Transverse colon (tissue), 4 donors: ENCODE results near the gene TMEM63B. TPM values are rescaled to one million over a fixed set of nuclear protein-coding genes. Genes with fewer than 3 reads are reported as not detected.
"Not testable (repeated sequence)": the region's sequence is repeated elsewhere in the genome, so short reads cannot be mapped to it uniquely, and the experiment has no call there.

Experiments
- DNase-seq: peaks from one replicate; pipeline ENCODE4 v3.0.0-alpha.2; 2019
- H3K27ac ChIP-seq, 4 donors: fragments of 200-600 bp; sonication (generic); 2 replicates each; pipeline ENCODE4 v1.5.1; 2016 to 2018; ENCODE audit warnings: inconsistent platforms in 4 of 4
- H3K27me3 ChIP-seq: fragments of 200-600 bp; sonication (generic); 2 replicates; pipeline ENCODE4 v1.5.1; 2017; ENCODE audit warnings: inconsistent platforms
- H3K36me3 ChIP-seq, 4 donors: fragments of 200-600 bp; sonication (generic); 2 replicates each; pipeline ENCODE4 v1.5.1; 2017 to 2019; ENCODE audit warnings: inconsistent platforms in 4 of 4
- H3K4me1 ChIP-seq, 4 donors: fragments of 200-600 bp; sonication (generic); 2 replicates each; pipeline ENCODE4 v1.5.1; 2017 to 2020; ENCODE audit warnings: inconsistent platforms in 4 of 4
- H3K4me3 ChIP-seq, 4 donors: fragments of 200-600 bp; sonication (generic); 1 replicate in 1 of 4; 2 replicates in 3 of 4; pipeline versions ENCODE4 v1.5.1 to v1.6.1; 2017 to 2019; ENCODE audit warnings: inconsistent platforms in 4 of 4
- H3K9me3 ChIP-seq, 2 donors: fragments of 200-600 bp; sonication (generic); 2 replicates each; pipeline ENCODE4 v1.5.1; 2017 to 2019; ENCODE audit warnings: inconsistent platforms in 2 of 2
- CTCF ChIP-seq, 5 experiments: fragments of 200-600 bp in 3 of 5; fragments of 450-650 bp in 2 of 5; sonication (generic) in 3 of 5; IDR thresholded peaks; 1 replicate in 2 of 5; 2 replicates in 3 of 5; pipeline ENCODE4 v1.5.1; 2016 to 2017; ENCODE audit warnings: antibody characterized with exemption in 5 of 5, inconsistent platforms in 3 of 5, mild to moderate bottlenecking in 2 of 5, moderate library complexity in 1 of 5
- EP300 ChIP-seq: sonication (generic); formaldehyde crosslinking; IDR thresholded peaks from one replicate; pipeline ENCODE4 v1.6.1; 2017; ENCODE audit warnings: antibody characterized with exemption, low read depth
- POLR2A ChIP-seq: fragments of 450-650 bp; IDR thresholded peaks from one replicate; pipeline ENCODE4 v1.6.1; 2016; ENCODE audit warnings: antibody characterized with exemption, mild to moderate bottlenecking, moderate library complexity
- POLR2AphosphoS5 ChIP-seq, 3 donors: sonication (generic); formaldehyde crosslinking; IDR thresholded peaks; one replicate each; pipeline ENCODE4 v1.6.1; 2016; ENCODE audit warnings: antibody characterized with exemption in 3 of 3
- WGBS, 2 donors: methylation state at CpG; one replicate each; pipeline ENCODE4 v1.1.5; 2018; ENCODE audit warnings: low coverage in 1 of 2; 5-methylcytosine and 5-hydroxymethylcytosine counted together
- in situ Hi-C, 4 donors: fragments of 200-750 bp; cut with MboI; loops; one replicate each; pipeline versions ENCODE4 v1.15.0 to v1.15.1; 2017; ENCODE audit warnings: low sequenced_read_pairs in 3 of 4, low pct_ligation_motif_present in 1 of 4, low pct_unique_long_range_greater_than_20kb in 1 of 4
- intact Hi-C: fragments of 100-400 bp; cut with DNase I; formaldehyde crosslinking; loops from one replicate; pipeline ENCODE4 v1.15.1; 2023; ENCODE audit warnings: low total_unique reads
- total RNA-seq, 4 donors: library from RNA; depleted of rRNA; stranded (reverse); fragments of >200 nt; gene quantifications; one replicate each; pipeline ENCODE4 v1.1.0, GENCODE V29; 2016

Gene TMEM63B
- total RNA-seq, 4 donors from 2014 or later = 35.0 to 258 (median 89.4) TPM

- Histone ChIP-seq H3K27me3 (no peaks in the 10 kb centered on the region), H3K9me3 (no peaks in the 10 kb centered on the region), H3K36me3 (peaks cover 0 to 22% (median 11%) of the 10 kb centered on the region in 4 donors), H3K4me3 (no peak overlapping the region), H3K27ac (no peak overlapping the region), H3K4me1 (peaks cover 0 to 4% (median 2%) of the 10 kb centered on the region in 4 donors)
- WGBS, 2 donors = 73 to 76% methylated on average over 3 to 5 of the region's 6 CpGs
- intact Hi-C loops (no loop called here), in situ Hi-C loops (no loop called here)
- TF ChIP-seq EP300 (no peak), POLR2AphosphoS5 (IDR thresholded peaks at IDR 0.05) (no peak), POLR2A (no peak), CTCF (IDR thresholded peaks at IDR 0.05) (no peak)
- no peak for DNase-seq
Observed at GRCh38 chr6:44138717-44139350, 11.5 kb downstream of the TMEM63B start.

DNA sequence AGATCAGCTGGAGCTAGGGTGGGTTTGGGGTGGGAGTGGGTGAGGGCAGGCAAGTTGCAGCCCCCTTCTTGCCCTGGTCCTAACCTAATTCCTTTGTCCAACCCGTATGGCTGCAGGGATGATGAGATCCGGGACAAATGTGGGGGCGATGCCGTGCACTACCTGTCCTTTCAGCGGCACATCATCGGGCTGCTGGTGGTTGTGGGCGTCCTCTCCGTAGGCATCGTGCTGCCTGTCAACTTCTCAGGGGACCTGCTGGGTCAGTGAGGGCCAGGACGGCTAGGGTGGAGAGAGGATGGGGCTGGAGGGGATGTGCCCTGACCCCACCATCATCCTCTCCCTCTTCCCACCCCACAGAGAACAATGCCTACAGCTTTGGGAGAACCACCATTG lies 12.0 kb downstream of the TMEM63B start:
- H3K4me1 ChIP-seq = no peaks in the 10 kb centered on the region
- H3K36me3 ChIP-seq = peaks cover 0 to 22% (median 11%) of the 10 kb centered on the region in 4 donors
- H3K4me3 ChIP-seq = no peak overlapping the region
- H3K9me3 ChIP-seq = no peaks in the 10 kb centered on the region
- in situ Hi-C loops = no loop called here
- TF ChIP-seq CTCF (IDR thresholded peaks at IDR 0.05) (no peak), EP300 (no peak), POLR2AphosphoS5 (IDR thresholded peaks at IDR 0.05) (no peak), POLR2A (no peak)
- no peak for DNase-seq
- intact Hi-C loops = no loop called here
- no peaks in the 10 kb centered on the region for H3K27me3 ChIP-seq
- no peak overlapping the region for H3K27ac ChIP-seq
- 90% methylated on average over 8 of the region's 10 CpGs; no CpG with 5 or more reads in 1 of the 2 donors for WGBS, 2 donors

GRCh38 chr6:44142835-44143234 lies 15.5 kb downstream of the TMEM63B start:
- intact Hi-C loops = no loop called here
- Histone ChIP-seq H3K9me3 (no peaks in the 10 kb centered on the region), H3K36me3 (peaks cover 0 to 22% (median 9%) of the 10 kb centered on the region in 4 donors), H3K4me1 (no peaks in the 10 kb centered on the region), H3K27me3 (no peaks in the 10 kb centered on the region), H3K27ac (no peak overlapping the region), H3K4me3 (no peak overlapping the region)
- DNase-seq = no peak
- 100% methylated on average over 1 of the region's 1 CpG for WGBS, 2 donors
- no peak for TF ChIP-seq EP300
- no peak for TF ChIP-seq CTCF (IDR thresholded peaks at IDR 0.05)
- no peak for TF ChIP-seq POLR2AphosphoS5 (IDR thresholded peaks at IDR 0.05)
- TF ChIP-seq POLR2A = no peak
- in situ Hi-C loops = no loop called here

- H3K4me1 ChIP-seq = no peaks in the 10 kb centered on the region
- H3K4me3 ChIP-seq = no peak overlapping the region
- H3K9me3 ChIP-seq = no peaks in the 10 kb centered on the region
- 89% methylated on average over 1 of the region's 1 CpG; no CpG with 5 or more reads in 1 of the 2 donors for WGBS, 2 donors
- peaks cover 0 to 28% (median 10%) of the 10 kb centered on the region in 4 donors for H3K36me3 ChIP-seq
- intact Hi-C loops (no loop called here), in situ Hi-C loops (no loop called here)
- DNase-seq = no peak
- no peak for TF ChIP-seq CTCF (IDR thresholded peaks at IDR 0.05)
- no peak for TF ChIP-seq POLR2AphosphoS5 (IDR thresholded peaks at IDR 0.05)
- no peak for TF ChIP-seq EP300
- TF ChIP-seq POLR2A = no peak
- H3K27me3 ChIP-seq = no peaks in the 10 kb centered on the region
- no peak overlapping the region for H3K27ac ChIP-seq
Observed at GRCh38 chr6:44143731-44144130, 16.4 kb downstream of the TMEM63B start.

DNA sequence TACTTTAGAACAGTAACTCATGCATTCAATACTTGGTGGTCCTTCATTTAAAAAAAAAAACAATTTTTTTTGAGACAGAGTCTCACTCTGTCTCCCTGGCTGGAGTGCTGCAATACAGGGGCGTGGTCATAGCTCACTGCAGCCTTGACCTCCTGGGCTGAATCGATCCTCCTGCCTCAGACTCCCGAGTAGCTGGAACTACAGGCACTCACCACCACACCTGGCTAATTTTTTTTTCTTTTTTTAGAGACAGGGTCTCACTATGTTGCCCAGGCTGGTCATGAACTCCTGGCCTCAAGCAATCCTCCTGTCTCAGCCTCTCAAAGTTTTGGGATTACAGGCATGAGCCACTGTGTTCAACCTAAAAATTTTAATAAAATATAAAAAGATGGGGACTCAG lies 17.2 kb downstream of the TMEM63B start:
- H3K9me3 ChIP-seq, H3K27me3 ChIP-seq, H3K4me1 ChIP-seq, DNase-seq, H3K4me3 ChIP-seq, intact Hi-C loops, H3K27ac ChIP-seq, in situ Hi-C loops: not testable (repeated sequence)
- 78 to 87% methylated on average over 3 of the region's 3 CpGs for WGBS, 2 donors
- H3K36me3 ChIP-seq = peaks cover 0 to 26% (median 13%) of the 10 kb centered on the region in 4 donors
